ENCODE measurements around the gene CAPN10.

The CAPN10 gene

DNA sequence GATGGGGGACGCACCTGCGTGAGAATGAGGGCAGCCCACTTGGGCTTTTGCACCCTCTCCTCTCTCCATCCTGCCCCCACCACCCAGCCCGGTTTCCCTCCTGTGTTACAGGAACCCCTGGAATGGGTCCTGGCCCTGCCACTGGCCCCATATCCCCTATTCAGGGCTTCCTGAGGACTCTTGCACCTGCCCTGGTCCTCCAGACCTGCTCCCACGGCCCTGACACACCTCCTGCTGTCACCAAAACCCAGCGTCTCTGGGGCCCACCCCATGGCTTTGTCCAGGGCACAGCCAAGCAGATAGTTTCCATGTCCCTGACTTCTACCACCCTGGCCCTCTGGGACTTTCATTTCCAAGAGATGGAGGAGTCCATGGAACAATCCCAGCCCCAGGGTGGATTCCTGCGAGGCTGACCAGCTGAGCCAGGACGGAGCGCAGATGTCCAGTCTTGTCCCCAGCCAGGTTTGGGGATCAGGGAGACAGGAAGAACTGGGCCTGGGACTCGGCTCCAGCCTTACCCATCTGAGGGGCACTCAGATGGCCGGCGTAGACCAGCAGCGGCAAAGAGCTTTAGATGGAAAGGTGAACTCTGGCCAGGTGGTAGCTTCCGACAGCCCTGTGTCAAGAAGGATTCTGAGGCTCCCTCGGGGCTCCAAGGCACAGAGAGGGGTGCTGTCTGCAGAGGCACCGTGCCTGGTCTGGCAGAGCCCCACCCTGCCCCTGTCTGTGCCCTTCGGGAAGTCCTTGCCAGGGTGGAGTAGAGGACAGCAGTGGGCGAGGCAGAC lies 50.8 kb downstream of the CAPN10 start:
- no peak for DNase-seq (ENCODE audit: low read depth in 2 of 2)

DNA sequence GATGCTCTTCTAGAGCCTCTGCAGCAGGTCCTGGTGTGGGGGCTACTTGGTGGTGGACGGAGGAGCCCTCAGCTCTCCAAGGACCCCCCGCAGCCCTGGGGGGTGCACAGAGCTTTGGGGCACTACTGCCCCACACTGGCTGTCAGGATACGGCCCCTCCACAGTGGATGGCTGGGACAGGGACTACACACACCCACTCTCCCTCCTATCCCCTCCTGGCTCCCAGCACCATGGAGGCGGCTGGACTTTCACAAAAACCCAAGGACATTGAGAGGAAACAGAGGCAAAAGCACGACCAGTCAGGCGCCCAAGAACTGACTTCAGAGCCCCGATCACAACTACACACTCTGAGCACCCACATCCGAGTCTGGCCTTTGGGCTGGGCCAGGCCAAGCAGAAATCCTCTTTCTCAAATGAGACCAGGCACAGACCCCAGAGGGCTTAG lies 51.4 kb downstream of the CAPN10 start:
- DNase-seq (ENCODE audit: low read depth in 2 of 2) = no peak

DNA sequence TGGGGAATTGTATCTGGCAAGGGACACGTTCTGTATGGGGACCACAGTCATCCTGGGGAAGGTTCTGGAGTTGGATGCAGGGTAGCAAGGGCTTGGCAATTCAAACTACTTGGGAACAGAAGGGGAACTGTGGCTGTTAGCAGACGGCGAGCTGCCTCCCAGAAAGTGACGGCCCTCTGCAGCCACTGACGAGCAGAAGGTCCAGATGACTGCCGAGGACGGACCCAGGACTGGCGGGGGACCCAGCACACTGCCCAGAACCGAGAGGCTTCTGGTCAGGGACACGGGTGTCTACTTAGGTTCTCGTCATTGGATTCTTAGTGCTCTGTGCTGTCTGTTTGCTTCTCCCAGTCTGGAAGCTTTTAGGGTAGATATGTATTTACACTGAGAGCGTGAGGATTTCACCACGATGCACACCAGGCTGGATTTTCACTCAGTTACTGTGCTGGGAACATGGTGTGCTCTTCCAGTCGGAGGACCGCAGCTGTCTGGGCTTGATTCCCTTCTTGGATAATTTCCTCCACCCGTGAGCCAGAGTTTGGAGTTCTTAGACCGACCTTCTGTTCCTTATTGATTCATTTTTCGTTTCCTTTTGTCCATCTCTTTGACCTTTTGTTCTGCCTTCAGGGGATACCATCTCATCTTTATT lies 52.1 kb downstream of the CAPN10 start:
- DNase-seq (ENCODE audit: low read depth in 2 of 2) = no peak

DNA sequence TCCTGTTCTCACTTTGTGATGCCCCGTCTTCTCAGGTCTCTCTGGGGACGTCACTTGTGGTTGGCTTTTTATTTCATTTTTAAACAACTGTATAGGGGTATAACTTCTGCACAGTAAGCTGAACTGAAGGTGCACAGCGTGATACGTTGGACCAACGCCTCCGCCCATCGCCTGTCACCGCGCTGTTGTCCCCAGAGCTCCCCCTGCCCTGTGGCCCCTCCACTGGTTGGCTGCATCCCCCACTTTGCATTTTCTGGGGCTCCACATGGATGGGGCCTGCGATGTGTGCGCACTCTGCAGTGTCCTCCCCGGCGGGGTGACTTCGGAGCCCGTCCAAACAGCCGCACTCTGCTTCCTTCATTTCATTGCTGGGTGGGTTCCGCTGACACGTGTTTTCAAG lies 53.0 kb downstream of the CAPN10 start:
- DNase-seq (ENCODE audit: low read depth in 2 of 2) = no peak

DNA sequence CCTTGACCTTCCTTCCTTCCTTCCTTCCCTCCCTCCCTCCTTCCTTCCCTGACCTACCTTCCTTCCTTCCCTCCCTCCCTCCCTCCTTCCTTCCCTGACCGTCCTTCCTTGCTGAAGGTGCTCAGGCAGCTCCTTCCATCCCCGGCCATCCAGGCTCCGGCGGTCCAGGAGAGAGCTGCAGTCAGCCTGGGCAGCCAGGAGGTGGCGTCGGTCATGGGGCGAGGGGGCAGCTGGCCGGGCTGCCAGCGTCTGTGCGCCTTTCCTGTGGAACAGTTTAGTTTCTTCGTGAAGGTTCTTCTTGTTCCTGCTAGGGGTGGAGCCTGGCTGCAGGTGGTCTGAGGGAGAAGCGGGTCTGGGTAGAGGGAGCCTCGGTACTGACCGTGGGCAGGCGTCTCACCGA lies 54.4 kb downstream of the CAPN10 start:
- no peak for DNase-seq (ENCODE audit: low read depth in 2 of 2)

DNA sequence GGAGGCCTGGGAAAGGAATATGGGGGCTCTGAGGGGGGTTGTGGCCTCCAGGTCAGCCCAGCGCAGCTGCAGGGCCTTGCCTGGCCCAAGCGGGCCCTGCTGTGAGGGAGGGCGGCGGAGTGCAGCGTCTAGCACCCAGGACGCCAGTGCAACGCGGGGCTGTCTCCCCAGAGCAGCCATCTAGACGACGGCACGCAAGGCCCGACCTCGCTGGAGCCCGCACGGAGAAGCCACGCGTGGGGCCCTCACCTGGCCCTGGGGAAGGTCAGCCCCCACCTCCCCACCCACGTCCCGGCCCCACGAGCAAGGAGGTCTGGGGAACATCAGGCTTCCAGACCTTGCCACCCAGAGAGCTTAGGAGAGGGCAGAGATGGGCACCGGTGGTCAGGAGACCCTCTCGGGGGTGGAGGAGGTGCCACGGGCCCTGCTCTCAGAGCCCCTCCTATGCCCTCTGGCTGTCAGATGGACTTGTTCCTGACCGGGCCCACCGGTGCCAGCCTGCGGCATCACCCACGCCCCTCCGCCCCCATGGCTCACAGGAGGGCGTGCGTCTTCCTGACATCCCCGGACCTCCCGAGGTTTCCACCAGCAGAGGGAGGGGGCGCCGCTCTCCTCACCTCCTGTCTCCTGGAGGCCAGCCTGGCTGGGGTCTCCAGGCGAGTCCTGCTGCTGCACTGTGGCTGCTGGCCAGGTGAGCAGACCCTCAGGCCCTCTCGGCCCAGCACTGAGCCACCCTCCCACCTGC lies 55.7 kb downstream of the CAPN10 start:
- no peak for DNase-seq (ENCODE audit: low read depth in 2 of 2)

DNA sequence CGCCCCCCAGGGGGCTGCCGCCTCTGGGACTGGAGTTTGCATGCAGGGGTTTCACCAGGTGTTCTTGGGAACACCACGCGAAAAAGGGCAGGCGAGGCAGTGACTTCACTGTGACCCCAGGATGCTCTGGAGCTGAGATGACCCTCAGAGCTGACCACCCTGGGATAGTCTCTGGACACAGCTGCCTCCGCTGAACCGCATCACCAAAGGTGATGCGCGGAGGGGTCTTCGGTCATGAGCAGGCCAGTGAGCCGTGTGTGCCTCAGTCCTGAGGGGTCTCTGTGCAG lies 56.2 kb downstream of the CAPN10 start:
- DNase-seq (ENCODE audit: low read depth in 2 of 2) = no peak

DNA sequence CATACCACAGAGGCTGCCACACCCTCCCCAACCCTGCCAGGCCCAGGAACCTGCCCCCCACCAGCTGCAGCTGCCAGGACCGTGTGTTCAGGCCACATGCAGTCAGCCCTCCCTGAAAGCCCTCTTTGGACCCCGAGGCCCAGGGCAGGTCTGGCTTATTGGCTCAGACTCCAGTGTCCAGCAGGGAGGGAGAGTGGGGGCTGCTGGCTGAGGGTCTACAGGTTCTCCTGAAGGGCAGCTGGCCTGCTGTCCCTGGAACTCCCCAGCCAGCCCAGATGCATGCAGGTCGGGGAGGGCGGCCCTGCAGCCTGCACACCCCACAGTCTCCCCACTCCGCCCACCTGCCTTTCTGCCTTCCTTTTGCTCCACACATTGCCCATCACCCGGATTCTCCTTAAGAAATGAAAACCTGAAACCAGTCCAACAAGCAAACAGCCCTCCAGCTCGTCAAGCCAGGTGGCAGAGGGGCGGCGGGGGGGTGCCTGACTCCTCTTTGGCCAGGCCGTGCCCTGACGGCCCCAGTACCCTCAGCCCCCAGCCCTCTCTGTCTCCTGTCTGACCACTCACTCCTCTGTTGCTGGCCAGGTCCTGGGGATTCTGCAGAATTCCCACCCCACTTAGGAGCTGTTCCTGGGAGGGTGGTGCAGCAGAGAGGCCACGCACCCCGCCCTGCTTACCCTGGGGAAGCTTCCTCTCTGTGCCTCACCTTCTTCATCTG lies 56.7 kb downstream of the CAPN10 start:
- DNase-seq (ENCODE audit: low read depth in 2 of 2) = no peak

DNA sequence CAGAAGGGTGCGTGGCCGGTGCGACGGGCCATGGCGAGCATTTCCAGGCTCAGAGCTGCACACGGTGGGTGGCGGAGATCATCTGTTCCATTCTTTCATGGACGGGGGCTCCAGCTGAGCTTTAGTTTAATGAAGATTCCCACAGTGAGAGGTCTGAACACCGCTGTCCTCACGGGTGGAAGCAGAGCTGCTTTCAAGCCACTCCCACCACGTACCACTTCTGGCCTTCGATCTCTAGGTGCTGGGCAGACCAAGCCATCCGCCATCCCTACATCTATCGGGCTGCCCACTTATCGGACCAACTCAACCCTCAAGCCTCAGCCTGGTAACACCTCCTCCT lies 57.2 kb downstream of the CAPN10 start:
- DNase-seq (ENCODE audit: low read depth in 2 of 2) = no peak

DNA sequence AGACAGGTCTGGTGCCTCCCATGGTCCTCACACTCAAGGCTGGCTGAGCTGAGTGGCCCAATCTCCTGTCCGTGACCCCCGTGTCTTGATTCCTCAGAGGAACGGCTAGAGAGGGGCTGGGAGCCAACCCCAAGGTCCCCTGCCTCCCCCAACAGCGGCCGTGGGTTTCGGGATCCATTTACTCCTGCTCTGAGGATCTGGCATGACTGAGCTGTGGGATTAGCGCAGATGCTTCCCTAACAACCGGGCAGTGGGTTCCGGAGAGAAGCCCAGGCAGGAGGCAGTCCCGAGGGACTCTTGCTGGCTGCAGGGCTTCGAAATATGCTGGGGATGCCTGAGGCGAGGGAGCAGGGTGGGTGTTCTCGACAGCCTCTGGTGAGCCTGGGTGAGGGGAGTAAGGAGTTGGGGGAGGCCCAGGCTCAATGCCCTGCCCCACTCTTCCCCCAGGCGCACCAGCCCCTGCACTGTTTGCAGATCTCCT lies 57.7 kb downstream of the CAPN10 start:
- no peak for DNase-seq (ENCODE audit: low read depth in 2 of 2)

DNA sequence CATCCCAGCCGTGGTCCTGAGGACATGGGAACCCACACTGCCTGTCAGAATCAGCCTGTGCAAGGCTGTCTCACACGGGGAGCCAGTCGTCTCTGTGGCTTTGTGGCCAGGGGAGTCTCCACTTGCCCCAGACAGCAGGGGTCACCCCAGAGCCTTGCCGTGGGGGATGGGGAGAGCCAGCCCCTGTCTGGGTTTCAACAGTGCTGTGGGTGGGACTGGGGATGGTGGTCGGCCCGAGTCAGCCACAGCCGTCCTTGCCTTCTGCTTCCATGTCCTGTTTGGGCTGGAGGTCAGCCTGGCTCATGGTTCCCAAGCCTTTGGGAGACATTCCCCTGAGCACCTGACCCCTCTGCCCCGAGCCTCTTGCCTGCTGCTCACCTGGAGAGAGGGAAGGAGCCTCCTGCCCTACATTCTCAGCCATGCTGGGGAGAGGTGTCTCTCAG lies 58.3 kb downstream of the CAPN10 start:
- no peak for DNase-seq (ENCODE audit: low read depth in 2 of 2)

DNA sequence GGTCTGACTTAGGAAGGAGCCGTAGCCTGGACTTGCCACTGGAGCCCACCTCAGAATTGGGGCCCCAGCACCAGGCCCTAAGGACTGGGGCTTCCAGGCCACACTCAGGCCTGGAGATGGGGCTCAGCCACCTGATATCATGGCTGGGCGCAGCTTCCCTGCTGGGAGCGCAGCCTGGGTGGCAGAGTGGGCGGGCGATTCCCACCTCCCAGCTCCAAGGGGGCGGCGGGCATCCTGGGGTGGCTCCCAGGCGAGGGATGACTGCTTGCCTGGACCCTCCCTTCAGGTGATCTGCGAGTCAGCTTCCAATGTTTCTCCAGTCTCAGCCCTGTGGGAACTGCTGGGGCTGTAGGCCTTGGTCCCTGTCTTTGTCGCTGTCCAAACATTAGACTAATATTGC lies 58.8 kb downstream of the CAPN10 start:
- DNase-seq (ENCODE audit: low read depth in 2 of 2) = no peak

DNA sequence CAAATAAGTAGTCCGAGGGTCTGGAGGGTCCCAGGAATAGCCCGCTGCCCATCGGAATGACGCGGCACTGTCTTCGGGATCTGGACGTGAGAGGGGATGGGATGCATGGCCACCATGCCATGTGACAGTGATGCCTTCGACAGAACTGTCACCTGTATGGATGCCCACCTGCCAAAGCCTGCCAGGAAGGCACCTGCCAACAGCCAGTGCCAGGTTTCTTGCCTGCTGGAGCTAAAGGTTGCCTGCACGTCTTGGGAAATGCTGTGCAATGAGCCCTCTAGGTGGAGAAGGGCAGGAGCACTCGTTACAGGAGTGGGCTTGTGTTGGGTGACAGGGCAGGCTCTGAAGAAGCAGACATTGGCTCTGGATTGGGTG lies 59.3 kb downstream of the CAPN10 start:
- DNase-seq (ENCODE audit: low read depth in 2 of 2) = no peak

DNA sequence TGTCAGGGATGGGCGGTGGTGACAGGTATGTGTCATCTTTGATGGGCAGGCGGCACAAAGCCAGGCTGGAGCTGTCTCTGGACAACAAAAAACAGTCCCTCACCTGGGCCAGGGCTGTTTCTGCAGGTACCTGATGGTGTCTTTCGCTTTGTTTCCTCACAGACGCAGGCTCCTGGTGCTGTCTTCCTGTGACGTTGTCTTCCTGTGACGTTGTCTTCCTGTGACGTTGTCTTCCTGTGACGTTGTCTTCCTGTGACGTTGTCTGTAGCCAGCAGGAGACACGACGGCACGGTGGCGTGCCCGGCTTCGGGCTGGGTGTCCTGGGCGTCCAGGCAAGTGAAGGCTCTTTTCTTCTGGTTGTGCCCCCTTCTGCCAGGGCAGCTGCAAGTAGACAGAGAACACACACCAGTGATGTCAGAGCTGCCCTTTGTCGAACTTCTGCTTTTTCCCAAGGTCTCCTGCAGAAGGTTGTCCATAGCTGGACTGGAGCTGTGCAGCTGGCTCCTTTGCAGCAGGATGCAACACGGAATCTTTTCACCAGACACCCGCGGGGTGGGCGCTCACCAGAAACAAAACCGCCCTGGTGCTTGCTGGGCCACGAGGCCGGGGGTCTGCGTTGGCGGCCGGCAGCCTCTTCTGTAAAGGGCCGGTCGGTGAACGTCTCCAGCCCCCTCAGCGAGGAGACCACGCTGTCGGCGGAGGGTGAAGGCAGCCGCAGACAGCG lies 59.8 kb downstream of the CAPN10 start:
- no peak for DNase-seq (ENCODE audit: low read depth in 2 of 2)

DNA sequence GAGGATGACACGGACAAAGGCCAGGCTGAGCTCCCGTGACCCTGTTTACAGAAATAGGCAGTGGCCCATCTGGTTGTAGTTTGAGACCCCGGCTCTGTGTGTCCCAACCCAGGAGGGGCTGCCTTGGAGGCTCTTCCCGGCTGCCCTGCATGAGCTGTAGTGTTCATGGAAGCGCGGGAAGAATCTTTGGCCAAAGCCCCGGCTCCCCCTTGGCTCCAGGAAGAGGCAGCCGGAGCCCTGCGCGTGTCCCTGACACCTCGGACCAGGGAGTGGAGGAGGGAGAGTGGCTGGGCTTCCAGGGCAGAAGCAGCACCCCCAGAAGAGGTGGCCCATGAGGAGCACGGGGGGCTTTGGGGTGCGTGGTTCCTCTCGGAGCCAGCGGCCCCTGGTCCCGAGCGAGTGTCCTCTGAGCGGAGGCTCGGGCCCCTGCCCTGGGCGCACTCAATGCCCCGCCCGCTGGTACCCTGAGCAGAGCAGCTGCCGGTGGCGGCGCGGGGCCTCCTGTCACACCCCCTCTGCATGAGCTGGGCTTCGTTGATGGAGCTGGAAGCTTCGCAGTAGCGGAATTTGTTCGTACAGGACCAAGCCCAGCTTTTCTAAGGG lies 60.5 kb downstream of the CAPN10 start:
- no peak for DNase-seq (ENCODE audit: low read depth in 2 of 2)

DNA sequence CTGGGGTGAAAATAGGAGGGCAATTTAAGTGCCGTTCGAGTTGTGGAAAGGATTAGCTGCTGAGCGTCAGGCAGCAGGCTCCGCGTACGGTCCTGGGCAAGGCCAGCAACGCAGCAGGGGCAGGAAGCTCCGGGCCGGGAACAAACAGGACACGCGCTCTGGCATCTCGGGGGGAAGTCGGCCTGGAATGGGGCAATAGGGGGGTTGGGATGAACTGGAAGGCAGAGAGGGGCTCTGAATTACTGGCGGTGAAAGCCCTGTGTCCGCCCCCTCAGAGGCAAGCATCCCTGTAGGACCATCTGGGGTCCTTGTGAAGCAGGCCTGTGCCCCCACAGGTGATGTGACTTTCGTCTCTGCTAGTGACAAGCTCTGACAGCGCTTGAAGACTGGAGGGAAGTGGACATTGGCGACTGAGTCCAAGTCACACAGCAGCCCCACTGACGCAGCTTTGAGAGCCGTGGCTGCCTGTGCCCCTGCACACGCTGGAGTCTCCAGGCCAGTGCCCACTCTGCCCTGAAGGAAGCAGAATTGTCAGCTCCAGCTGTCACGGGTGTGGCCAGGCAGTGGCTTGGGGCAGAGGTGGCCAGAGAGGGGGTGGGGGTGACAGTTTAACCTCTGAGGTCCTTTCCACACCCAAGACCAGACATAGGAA lies 61.1 kb downstream of the CAPN10 start:
- no peak for DNase-seq (ENCODE audit: low read depth in 2 of 2)

DNA sequence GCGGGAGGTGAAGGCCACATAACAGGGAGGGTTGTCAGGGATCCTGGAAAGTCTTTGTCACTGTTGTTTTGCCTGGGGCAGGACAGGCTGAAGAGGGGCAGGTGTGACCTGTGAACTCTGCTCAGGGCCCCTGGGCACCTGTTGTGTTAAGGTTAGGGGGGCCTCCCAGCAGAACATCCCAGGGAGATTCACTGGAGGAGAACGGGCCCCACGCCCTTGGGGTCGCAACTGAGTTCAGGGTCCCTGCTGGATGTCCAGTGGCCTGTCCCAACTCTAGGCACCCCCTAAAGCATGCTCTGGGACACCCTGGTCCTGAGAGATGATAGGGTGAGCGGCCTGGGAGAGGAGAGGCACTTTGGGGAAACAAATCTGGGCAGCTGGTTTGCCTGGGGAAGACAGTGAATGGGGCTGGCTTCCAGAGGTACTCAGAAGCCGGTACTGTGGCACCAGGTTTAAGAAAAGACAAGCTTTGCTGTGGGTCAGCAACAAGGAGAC lies 61.7 kb downstream of the CAPN10 start:
- DNase-seq (ENCODE audit: low read depth in 2 of 2) = no peak

Measured in stimulated activated CD4-positive, alpha-beta T cell treated with anti-CD3 and anti-CD28 coated beads, Interleukin-12 subunit alpha, Interleukin-12 subunit beta, amount 100 ng/mL, for 24 hours (primary cell).